ENCODE measurements around the gene RAB11A. TPM values are rescaled to one million over a fixed set of nuclear protein-coding genes. Genes with fewer than 3 reads are reported as not detected.

RAB11A gene
- polyA plus RNA-seq, 1 of the 3 experiments (the other 2 are of a cell fraction): 352 TPM

DNA sequence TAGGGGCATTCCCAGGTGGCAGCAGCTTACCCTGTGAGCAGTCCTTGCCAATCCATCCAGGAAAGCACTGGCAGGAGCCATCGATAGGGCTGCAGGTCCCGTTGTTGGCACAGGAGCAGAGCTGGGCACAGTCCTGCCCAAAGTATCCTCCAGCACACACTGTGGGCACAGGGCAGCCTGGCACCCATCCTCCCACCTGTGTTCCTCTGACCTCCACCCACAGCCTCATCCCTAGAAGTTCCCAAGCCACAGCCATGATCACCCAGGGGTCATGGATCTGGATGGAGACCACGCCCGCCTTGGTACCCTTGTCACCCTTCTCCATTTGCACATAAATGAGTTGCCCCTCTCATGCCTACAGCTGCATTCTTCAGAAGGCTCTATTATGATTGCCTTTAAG, 48.6 kb downstream of the RAB11A start:
- Histone ChIP-seq H3K27me3 (ENCODE audit: insufficient read depth) (no peaks in the 10 kb centered on the region), H3K79me2 (ENCODE audit: insufficient read depth) (no peaks in the 10 kb centered on the region), H3K4me2 (no peak overlapping the region), H3K27ac (ENCODE audit: low read depth in 2 of 2, low read length in 1 of 2) (no peak overlapping the region), H3K4me3 (ENCODE audit: low read depth in 2 of 2, low read length in 1 of 2) (no peak overlapping the region), H3K4me1 (ENCODE audit: control insufficient read depth in 1 of 2, insufficient read depth in 2 of 2, low read depth in 1 of 2, low read length in 1 of 2) (peaks cover 0 to 27% of the 10 kb centered on the region in 2 experiments; a peak in 1 of 4 replicates), H2AFZ (ENCODE audit: low read depth) (no peak overlapping the region), H3K9me3 (no peaks in the 10 kb centered on the region), H3K9me2 (no peaks in the 10 kb centered on the region), H3K9ac (no peak overlapping the region), H4K20me1 (ENCODE audit: insufficient read depth) (no peaks in the 10 kb centered on the region), H3K36me3 (replicated peaks in 1 of 2; ENCODE audit: control insufficient read depth in 1 of 2, insufficient read depth in 2 of 2, low read length in 1 of 2) (peaks cover 0 to 6% of the 10 kb centered on the region in 2 experiments), H3F3A (replicated peaks; ENCODE audit: insufficient read depth) (no peaks in the 10 kb centered on the region)
- 93% methylated on average over 3 of the region's 4 CpGs for WGBS (ENCODE audit: low lambda C conversion rate)
- POLR2A ChIA-PET: no interaction called here
- no peak for TF ChIP-seq YY1 (IDR thresholded peaks at IDR 0.05; ENCODE audit: low read depth)
- TF ChIP-seq SIN3A (IDR thresholded peaks at IDR 0.05; ENCODE audit: borderline replicate concordance, low read depth, low read length): no peak
- no peak for TF ChIP-seq ELF1 (IDR thresholded peaks at IDR 0.05)
- TF ChIP-seq NRF1 (IDR thresholded peaks at IDR 0.05; ENCODE audit: low read depth, low read length): no peak
- TF ChIP-seq TCF12 (IDR thresholded peaks at IDR 0.05): no peak
- no peak for TF ChIP-seq RCOR1 (IDR thresholded peaks at IDR 0.05; ENCODE audit: low read length)
- TF ChIP-seq, protein P1, sequence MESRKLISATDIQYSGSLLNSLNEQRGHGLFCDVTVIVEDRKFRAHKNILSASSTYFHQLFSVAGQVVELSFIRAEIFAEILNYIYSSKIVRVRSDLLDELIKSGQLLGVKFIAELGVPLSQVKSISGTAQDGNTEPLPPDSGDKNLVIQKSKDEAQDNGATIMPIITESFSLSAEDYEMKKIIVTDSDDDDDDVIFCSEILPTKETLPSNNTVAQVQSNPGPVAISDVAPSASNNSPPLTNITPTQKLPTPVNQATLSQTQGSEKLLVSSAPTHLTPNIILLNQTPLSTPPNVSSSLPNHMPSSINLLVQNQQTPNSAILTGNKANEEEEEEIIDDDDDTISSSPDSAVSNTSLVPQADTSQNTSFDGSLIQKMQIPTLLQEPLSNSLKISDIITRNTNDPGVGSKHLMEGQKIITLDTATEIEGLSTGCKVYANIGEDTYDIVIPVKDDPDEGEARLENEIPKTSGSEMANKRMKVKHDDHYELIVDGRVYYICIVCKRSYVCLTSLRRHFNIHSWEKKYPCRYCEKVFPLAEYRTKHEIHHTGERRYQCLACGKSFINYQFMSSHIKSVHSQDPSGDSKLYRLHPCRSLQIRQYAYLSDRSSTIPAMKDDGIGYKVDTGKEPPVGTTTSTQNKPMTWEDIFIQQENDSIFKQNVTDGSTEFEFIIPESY (IDR thresholded peaks at IDR 0.05; ENCODE audit: borderline replicate concordance, low read depth): no peak
- no peak for TF ChIP-seq RFX5 (IDR thresholded peaks at IDR 0.05; ENCODE audit: low read length)
- TF ChIP-seq, protein P2, sequence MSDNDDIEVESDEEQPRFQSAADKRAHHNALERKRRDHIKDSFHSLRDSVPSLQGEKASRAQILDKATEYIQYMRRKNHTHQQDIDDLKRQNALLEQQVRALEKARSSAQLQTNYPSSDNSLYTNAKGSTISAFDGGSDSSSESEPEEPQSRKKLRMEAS (IDR thresholded peaks at IDR 0.05; ENCODE audit: low read depth): no peak
- CTCF ChIA-PET: interaction anchor here (0.9 to 4.1 kb wide), 17 partner anchors 8 to 649 kb away, joined by 3 to 40 read pairs (median 6); partner anchors contain the start of gene MEGF11
- no peak for DNase-seq

DNA sequence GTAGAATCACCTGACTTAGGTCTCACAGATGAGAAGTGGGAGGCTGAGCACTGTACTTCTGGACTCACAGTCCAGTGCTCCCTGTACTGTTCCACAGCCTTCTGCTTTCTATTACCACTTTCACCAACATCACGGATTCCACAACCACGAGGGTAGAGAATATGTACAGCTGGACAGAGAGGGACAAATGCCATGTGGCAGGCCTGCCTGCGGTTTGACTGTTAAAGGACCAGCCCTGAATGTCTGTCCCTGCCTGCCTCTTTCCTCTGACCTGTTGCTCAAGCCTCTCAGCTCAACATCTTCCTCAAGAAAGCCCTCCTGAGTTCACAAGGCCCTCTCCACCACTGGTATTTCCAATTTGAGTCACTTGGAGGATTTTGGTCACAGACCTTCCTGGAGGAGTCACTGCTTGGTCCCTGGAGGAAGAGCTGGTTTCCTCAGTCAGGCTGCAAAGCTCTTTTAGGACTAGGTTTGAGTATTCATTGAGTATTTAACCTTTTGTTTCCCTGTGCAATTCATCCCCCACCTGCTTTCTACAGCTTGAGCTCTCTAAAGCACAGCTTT, 49.1 kb downstream of the RAB11A start:
- peaks cover 0 to 27% of the 10 kb centered on the region in 2 experiments; a peak in 1 of 4 replicates for H3K4me1 ChIP-seq (ENCODE audit: control insufficient read depth in 1 of 2, insufficient read depth in 2 of 2, low read depth in 1 of 2, low read length in 1 of 2)
- TF ChIP-seq RXRA (IDR thresholded peaks at IDR 0.05; ENCODE audit: borderline replicate concordance, low read depth) (no peak), ELF1 (IDR thresholded peaks at IDR 0.05) (no peak), JUND (IDR thresholded peaks at IDR 0.05) (no peak), FOSL2 (IDR thresholded peaks at IDR 0.05; ENCODE audit: borderline replicate concordance, low read depth) (no peak), NRF1 (IDR thresholded peaks at IDR 0.05; ENCODE audit: low read depth, low read length) (no peak), RAD21 (IDR thresholded peaks at IDR 0.05; ENCODE audit: low read length) (no peak), TEAD4 (IDR thresholded peaks at IDR 0.05; ENCODE audit: borderline replicate concordance, insufficient read depth) (no peak), RFX5 (IDR thresholded peaks at IDR 0.05; ENCODE audit: low read length) (no peak)
- TF ChIP-seq, protein P3, sequence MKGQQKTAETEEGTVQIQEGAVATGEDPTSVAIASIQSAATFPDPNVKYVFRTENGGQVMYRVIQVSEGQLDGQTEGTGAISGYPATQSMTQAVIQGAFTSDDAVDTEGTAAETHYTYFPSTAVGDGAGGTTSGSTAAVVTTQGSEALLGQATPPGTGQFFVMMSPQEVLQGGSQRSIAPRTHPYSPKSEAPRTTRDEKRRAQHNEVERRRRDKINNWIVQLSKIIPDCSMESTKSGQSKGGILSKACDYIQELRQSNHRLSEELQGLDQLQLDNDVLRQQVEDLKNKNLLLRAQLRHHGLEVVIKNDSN (IDR thresholded peaks at IDR 0.05; ENCODE audit: borderline replicate concordance, low read depth): no peak
- no peaks in the 10 kb centered on the region for H3K9me3 ChIP-seq
- H3K36me3 ChIP-seq (replicated peaks in 1 of 2; ENCODE audit: control insufficient read depth in 1 of 2, insufficient read depth in 2 of 2, low read length in 1 of 2): peaks cover 0 to 6% of the 10 kb centered on the region in 2 experiments
- DNase-seq: no peak
- ChIA-PET POLR2A (interaction anchor here (0.7 kb wide), 1 partner anchor 25 kb away, joined by 3 read pairs; no protein-coding TSS in a partner anchor), CTCF (interaction anchor here (0.9 to 4.1 kb wide), 7 partner anchors 56 to 373 kb away, joined by 3 to 40 read pairs (median 6); partner anchors contain the start of gene MEGF11)
- H3K27me3 ChIP-seq (ENCODE audit: insufficient read depth): no peaks in the 10 kb centered on the region
- H3K79me2 ChIP-seq (ENCODE audit: insufficient read depth): no peaks in the 10 kb centered on the region
- H4K20me1 ChIP-seq (ENCODE audit: insufficient read depth): no peaks in the 10 kb centered on the region
- no peak overlapping the region for H3K4me3 ChIP-seq (ENCODE audit: low read depth in 2 of 2, low read length in 1 of 2)
- H3K4me2 ChIP-seq: no peak overlapping the region
- H2AFZ ChIP-seq (ENCODE audit: low read depth): no peak overlapping the region
- no peak overlapping the region for H3K9ac ChIP-seq
- H3K9me2 ChIP-seq: no peaks in the 10 kb centered on the region
- H3F3A ChIP-seq (replicated peaks; ENCODE audit: insufficient read depth): no peaks in the 10 kb centered on the region
- no peak overlapping the region for H3K27ac ChIP-seq (ENCODE audit: low read depth in 2 of 2, low read length in 1 of 2)
- no CpG with 5 or more reads among the region's 3 CpGs for WGBS (ENCODE audit: low lambda C conversion rate)
